ENCODE data around the gene ADIPOQ.
"Not testable (repeated sequence)": the region's sequence is repeated elsewhere in the genome, so short reads cannot be mapped to it uniquely, and the experiment has no call there.

The ADIPOQ gene

DNA sequence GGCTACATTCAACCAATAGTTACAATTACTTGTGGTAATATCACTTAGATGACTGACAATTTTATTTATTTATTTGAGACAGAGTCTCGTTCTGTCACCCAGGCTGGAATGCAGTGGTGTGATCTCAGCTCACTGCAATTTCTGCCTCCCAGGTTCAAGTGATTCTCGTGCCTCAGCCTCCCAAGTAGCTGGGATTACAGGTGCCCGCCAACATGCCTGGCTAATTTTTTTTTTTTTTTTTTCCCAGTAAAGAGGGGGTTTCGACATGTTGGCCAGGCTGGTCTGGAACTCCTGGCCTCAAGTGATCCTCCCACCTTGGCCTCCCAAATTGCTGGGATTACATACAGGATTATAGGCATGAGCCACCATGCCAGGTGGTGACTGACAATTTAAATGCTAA is 39.1 kb upstream of the ADIPOQ start:
- H3K4ac ChIP-seq (ENCODE audit: low read length); H3K9me3 ChIP-seq (replicated peaks in 1 of 2; ENCODE audit: control insufficient read depth in 2 of 2, insufficient read depth in 1 of 2, low read depth in 1 of 2, low read length in 2 of 2); H2AFZ ChIP-seq (ENCODE audit: low read length); H3K4me3 ChIP-seq (ENCODE audit: low read length in 2 of 2); H3K14ac ChIP-seq (ENCODE audit: low read length); H3K27ac ChIP-seq (replicated peaks; ENCODE audit: low read length); H4K8ac ChIP-seq (ENCODE audit: low read depth, low read length); H3K23ac ChIP-seq (ENCODE audit: low read depth, low read length, poor library complexity); H2BK12ac ChIP-seq (ENCODE audit: low read length); H3K9ac ChIP-seq (ENCODE audit: low read depth, low read length, poor library complexity); H2BK15ac ChIP-seq (ENCODE audit: low read length); H2BK120ac ChIP-seq (ENCODE audit: low read depth, low read length); DNase-seq (ENCODE audit: low spot score); H2BK5ac ChIP-seq (ENCODE audit: low read length); H3K4me1 ChIP-seq (ENCODE audit: control insufficient read depth in 2 of 2, insufficient read depth in 1 of 2, low read depth in 1 of 2, low read length in 2 of 2); H3K79me1 ChIP-seq (ENCODE audit: low read depth, low read length); H3K18ac ChIP-seq (ENCODE audit: low read length); H3K27me3 ChIP-seq (ENCODE audit: control insufficient read depth in 3 of 3, insufficient read depth in 3 of 3, low read depth in 1 of 3, low read length in 3 of 3); H4K91ac ChIP-seq (ENCODE audit: low read depth, low read length, poor library complexity); H3K4me2 ChIP-seq (ENCODE audit: insufficient read depth, low read length, poor library complexity, severe bottlenecking); H2AK5ac ChIP-seq (ENCODE audit: low read depth, low read length): not testable (repeated sequence)
- H3K36me3 ChIP-seq (replicated peaks in 1 of 2; ENCODE audit: control insufficient read depth in 2 of 2, insufficient read depth in 2 of 2, low read length in 2 of 2), result peaks cover 15 to 70% of the 10 kb centered on the region in 2 donors
- WGBS, 2 donors (ENCODE audit: extremely low coverage in 2 of 2, insufficient read length in 2 of 2, insufficient replicate concordance in 1 of 2), result no CpG with 5 or more reads among the region's 4 CpGs

DNA sequence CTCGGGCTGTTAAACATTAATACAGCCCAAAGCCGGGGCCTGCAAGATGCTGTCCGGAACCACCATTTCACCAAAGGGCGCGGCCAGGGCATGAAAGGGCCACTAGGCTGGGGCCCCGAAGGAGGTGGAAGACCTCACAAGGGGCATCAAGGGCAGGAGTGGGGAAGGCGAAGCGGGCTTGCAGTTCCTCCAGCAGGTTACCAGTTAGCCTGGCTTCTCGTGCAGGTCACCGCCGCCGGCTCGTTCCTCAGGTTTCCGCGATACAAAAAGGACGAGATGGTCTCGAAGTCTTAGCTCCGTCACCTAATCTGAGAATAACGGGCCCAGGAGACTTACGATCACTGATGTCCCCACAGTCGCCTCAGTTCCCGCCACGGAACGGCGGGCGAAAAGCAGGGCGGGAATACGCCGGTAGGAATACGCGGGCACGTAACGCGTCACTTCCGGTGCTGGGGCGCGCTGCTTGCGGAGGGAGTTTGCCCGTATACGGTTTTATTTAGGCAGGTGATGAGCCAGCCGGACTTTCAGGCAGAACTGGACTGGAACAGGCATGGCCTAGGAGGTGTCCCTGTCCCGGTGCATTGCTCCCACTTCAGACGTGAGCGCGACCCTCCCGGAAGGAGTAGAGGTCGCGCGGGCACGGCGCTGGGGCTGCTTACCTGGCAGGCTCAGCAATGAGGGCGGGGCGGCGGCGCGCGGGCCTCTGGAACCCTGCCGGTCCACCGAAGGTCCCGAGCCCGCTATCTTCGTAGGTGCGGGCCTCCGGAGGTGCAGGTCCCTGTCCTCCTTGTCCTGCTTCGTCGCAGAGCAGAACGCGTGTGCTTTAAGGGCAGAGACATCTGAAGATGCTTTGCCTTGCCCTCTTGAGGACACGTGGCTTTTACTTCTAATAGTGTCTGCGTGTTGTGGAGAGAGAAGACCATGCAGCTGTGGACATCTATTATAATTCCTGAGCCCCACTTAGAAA is 36.1 kb upstream of the ADIPOQ start, which contains the start of gene RFC4:
RFC4 (minus strand) TSS at position 394 of the 967 bp plus-strand sequence. CDS start 1,769 bp downstream, outside the sequence.
- H3K14ac ChIP-seq (ENCODE audit: low read length), result peak within 1 kb of the TSS; percentile 98
- peaks cover 4% of the 10 kb centered on the region for H3K79me1 ChIP-seq (ENCODE audit: low read depth, low read length)
- H2BK5ac ChIP-seq (ENCODE audit: low read length), result peak within 1 kb of the TSS; percentile 30
- peak within 1 kb of the TSS; percentile 86 for H3K27ac ChIP-seq (replicated peaks; ENCODE audit: low read length)
- peaks cover 6 to 7% of the 10 kb centered on the region in 2 donors for H3K4me1 ChIP-seq (ENCODE audit: control insufficient read depth in 2 of 2, insufficient read depth in 1 of 2, low read depth in 1 of 2, low read length in 2 of 2)
- peak within 1 kb of the TSS; percentile 80 for H3K4me2 ChIP-seq (ENCODE audit: insufficient read depth, low read length, poor library complexity, severe bottlenecking)
- peak; percentile 61 for DNase-seq (ENCODE audit: low spot score)
- H3K4ac ChIP-seq (ENCODE audit: low read length), result peak within 1 kb of the TSS; percentile 13
- no peak within 1 kb of the TSS for H2BK12ac ChIP-seq (ENCODE audit: low read length)
- H4K8ac ChIP-seq (ENCODE audit: low read depth, low read length), result peak within 1 kb of the TSS; percentile 84
- no peak within 1 kb of the TSS for H2AK5ac ChIP-seq (ENCODE audit: low read depth, low read length)
- H3K9ac ChIP-seq (ENCODE audit: low read depth, low read length, poor library complexity), result peak within 1 kb of the TSS; percentile 95
- peaks cover 0 to 3% (median 0%) of the 10 kb centered on the region in 3 experiments for H3K27me3 ChIP-seq (ENCODE audit: control insufficient read depth in 3 of 3, insufficient read depth in 3 of 3, low read depth in 1 of 3, low read length in 3 of 3)
- H2BK15ac ChIP-seq (ENCODE audit: low read length), result no peak within 1 kb of the TSS
- peak within 1 kb of the TSS; percentile 99 for H2AFZ ChIP-seq (ENCODE audit: low read length)
- H3K36me3 ChIP-seq (replicated peaks in 1 of 2; ENCODE audit: control insufficient read depth in 2 of 2, insufficient read depth in 2 of 2, low read length in 2 of 2), result peaks cover 8 to 41% of the 10 kb centered on the region in 2 donors
- no CpG with 5 or more reads among the region's 70 CpGs for WGBS, 2 donors (ENCODE audit: extremely low coverage in 2 of 2, insufficient read length in 2 of 2, insufficient replicate concordance in 1 of 2)
- H3K4me3 ChIP-seq (ENCODE audit: low read length in 2 of 2), result peak within 1 kb of the TSS; percentile 90 to 99
- no peak within 1 kb of the TSS for H4K91ac ChIP-seq (ENCODE audit: low read depth, low read length, poor library complexity)
- H3K18ac ChIP-seq (ENCODE audit: low read length), result peak within 1 kb of the TSS; percentile 96
- no peak within 1 kb of the TSS for H2BK120ac ChIP-seq (ENCODE audit: low read depth, low read length)
- H3K9me3 ChIP-seq (replicated peaks in 1 of 2; ENCODE audit: control insufficient read depth in 2 of 2, insufficient read depth in 1 of 2, low read depth in 1 of 2, low read length in 2 of 2), result peaks cover 0 to 2% of the 10 kb centered on the region in 2 donors
- H3K23ac ChIP-seq (ENCODE audit: low read depth, low read length, poor library complexity), result peak within 1 kb of the TSS; percentile 86

DNA sequence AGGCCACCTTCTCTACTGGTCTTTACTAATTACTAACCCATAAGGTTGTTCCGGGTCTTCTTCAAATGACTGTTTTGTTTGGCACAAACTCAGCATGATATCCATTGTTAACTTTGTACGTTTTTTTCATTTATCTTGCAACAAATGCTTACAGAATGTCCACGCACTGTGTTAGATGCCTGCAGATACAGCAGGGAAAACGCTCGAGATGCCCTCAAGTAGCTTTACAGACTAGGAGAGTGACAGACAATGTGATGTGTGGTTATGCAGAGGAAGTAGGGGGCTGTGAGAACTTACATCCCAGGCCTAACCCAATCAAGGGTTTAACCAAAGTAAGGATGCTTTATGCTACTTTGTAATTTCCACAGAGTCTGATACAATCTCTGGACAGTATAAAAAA is 35.3 kb upstream of the ADIPOQ start:
- Histone ChIP-seq H3K9ac (ENCODE audit: low read depth, low read length, poor library complexity) (no peak overlapping the region), H4K8ac (ENCODE audit: low read depth, low read length) (no peak overlapping the region), H2BK5ac (ENCODE audit: low read length) (no peak overlapping the region), H3K9me3 (replicated peaks in 1 of 2; ENCODE audit: control insufficient read depth in 2 of 2, insufficient read depth in 1 of 2, low read depth in 1 of 2, low read length in 2 of 2) (peaks cover 0 to 2% of the 10 kb centered on the region in 2 donors), H2AK5ac (ENCODE audit: low read depth, low read length) (no peak overlapping the region), H3K4me2 (ENCODE audit: insufficient read depth, low read length, poor library complexity, severe bottlenecking) (peak overlapping the region; percentile 80), H2AFZ (ENCODE audit: low read length) (peak overlapping the region; percentile 99), H2BK15ac (ENCODE audit: low read length) (no peak overlapping the region), H3K14ac (ENCODE audit: low read length) (no peak overlapping the region), H3K4me3 (ENCODE audit: low read length in 2 of 2) (peak overlapping the region in 1 of 2 donors; percentile 99), H3K4me1 (ENCODE audit: control insufficient read depth in 2 of 2, insufficient read depth in 1 of 2, low read depth in 1 of 2, low read length in 2 of 2) (peaks cover 6 to 7% of the 10 kb centered on the region in 2 donors), H3K36me3 (replicated peaks in 1 of 2; ENCODE audit: control insufficient read depth in 2 of 2, insufficient read depth in 2 of 2, low read length in 2 of 2) (peaks cover 8 to 32% of the 10 kb centered on the region in 2 donors), H3K79me1 (ENCODE audit: low read depth, low read length) (peaks cover 4% of the 10 kb centered on the region), H4K91ac (ENCODE audit: low read depth, low read length, poor library complexity) (no peak overlapping the region), H3K18ac (ENCODE audit: low read length) (no peak overlapping the region), H3K4ac (ENCODE audit: low read length) (no peak overlapping the region), H3K27ac (replicated peaks; ENCODE audit: low read length) (peak overlapping the region; percentile 7), H2BK120ac (ENCODE audit: low read depth, low read length) (no peak overlapping the region), H2BK12ac (ENCODE audit: low read length) (no peak overlapping the region), H3K23ac (ENCODE audit: low read depth, low read length, poor library complexity) (no peak overlapping the region), H3K27me3 (ENCODE audit: control insufficient read depth in 3 of 3, insufficient read depth in 3 of 3, low read depth in 1 of 3, low read length in 3 of 3) (peaks cover 0 to 3% (median 0%) of the 10 kb centered on the region in 3 experiments)
- DNase-seq (ENCODE audit: low spot score), result no peak
- no CpG with 5 or more reads among the region's 5 CpGs for WGBS, 2 donors (ENCODE audit: extremely low coverage in 2 of 2, insufficient read length in 2 of 2, insufficient replicate concordance in 1 of 2)

DNA sequence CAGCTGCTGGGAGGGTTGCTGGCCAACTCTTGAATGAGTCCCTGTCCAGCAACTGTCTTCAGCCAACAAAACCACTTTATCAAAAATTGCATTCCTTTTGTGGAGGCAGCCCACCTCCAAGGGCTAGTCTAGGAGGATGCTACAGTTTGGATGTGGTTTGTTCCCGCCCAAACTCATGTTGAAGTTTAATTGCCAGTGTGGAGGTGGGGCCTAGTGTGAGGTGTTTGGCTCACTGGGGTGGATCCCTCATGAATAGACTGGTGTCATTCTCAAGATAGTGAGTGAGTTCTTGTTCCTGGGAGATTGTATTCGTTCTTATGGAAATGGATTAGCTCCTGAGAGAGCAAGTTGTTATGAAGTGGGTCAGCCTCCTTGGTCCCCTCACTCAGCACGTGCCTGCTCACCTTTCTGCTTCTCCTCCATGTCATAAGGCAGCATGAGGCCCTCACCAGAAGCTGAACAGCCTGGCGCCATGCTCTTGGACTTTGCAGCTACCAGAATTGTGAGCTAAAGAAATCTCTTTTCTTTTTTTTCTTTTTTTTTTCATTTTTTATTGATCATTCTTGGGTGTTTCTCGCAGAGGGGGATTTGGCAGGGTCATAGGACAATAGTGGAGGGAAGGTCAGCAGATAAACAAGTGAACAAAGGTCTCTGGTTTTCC is 32.0 kb upstream of the ADIPOQ start:
- no peak overlapping the region for H3K4ac ChIP-seq (ENCODE audit: low read length)
- H3K9ac ChIP-seq (ENCODE audit: low read depth, low read length, poor library complexity), result no peak overlapping the region
- peaks cover 0 to 2% of the 10 kb centered on the region in 2 donors for H3K9me3 ChIP-seq (replicated peaks in 1 of 2; ENCODE audit: control insufficient read depth in 2 of 2, insufficient read depth in 1 of 2, low read depth in 1 of 2, low read length in 2 of 2)
- H3K27ac ChIP-seq (replicated peaks; ENCODE audit: low read length), result no peak overlapping the region
- H2AK5ac ChIP-seq (ENCODE audit: low read depth, low read length), result no peak overlapping the region
- no peak overlapping the region for H3K4me2 ChIP-seq (ENCODE audit: insufficient read depth, low read length, poor library complexity, severe bottlenecking)
- H3K4me1 ChIP-seq (ENCODE audit: control insufficient read depth in 2 of 2, insufficient read depth in 1 of 2, low read depth in 1 of 2, low read length in 2 of 2), result peaks cover 3 to 4% of the 10 kb centered on the region in 2 donors
- no peak overlapping the region for H3K18ac ChIP-seq (ENCODE audit: low read length)
- no peak overlapping the region for H3K14ac ChIP-seq (ENCODE audit: low read length)
- H2BK120ac ChIP-seq (ENCODE audit: low read depth, low read length), result no peak overlapping the region
- H3K4me3 ChIP-seq (ENCODE audit: low read length in 2 of 2), result no peak overlapping the region
- H3K23ac ChIP-seq (ENCODE audit: low read depth, low read length, poor library complexity), result no peak overlapping the region
- H2AFZ ChIP-seq (ENCODE audit: low read length), result no peak overlapping the region
- DNase-seq (ENCODE audit: low spot score), result no peak
- H2BK12ac ChIP-seq (ENCODE audit: low read length), result no peak overlapping the region
- H4K91ac ChIP-seq (ENCODE audit: low read depth, low read length, poor library complexity), result no peak overlapping the region
- peaks cover 0 to 3% (median 0%) of the 10 kb centered on the region in 3 experiments for H3K27me3 ChIP-seq (ENCODE audit: control insufficient read depth in 3 of 3, insufficient read depth in 3 of 3, low read depth in 1 of 3, low read length in 3 of 3)
- no peaks in the 10 kb centered on the region for H3K79me1 ChIP-seq (ENCODE audit: low read depth, low read length)
- H3K36me3 ChIP-seq (replicated peaks in 1 of 2; ENCODE audit: control insufficient read depth in 2 of 2, insufficient read depth in 2 of 2, low read length in 2 of 2), result no peaks in the 10 kb centered on the region
- WGBS, 2 donors (ENCODE audit: extremely low coverage in 2 of 2, insufficient read length in 2 of 2, insufficient replicate concordance in 1 of 2), result no CpG with 5 or more reads among the region's 5 CpGs
- no peak overlapping the region for H4K8ac ChIP-seq (ENCODE audit: low read depth, low read length)
- H2BK5ac ChIP-seq (ENCODE audit: low read length), result no peak overlapping the region
- H2BK15ac ChIP-seq (ENCODE audit: low read length), result no peak overlapping the region

Measured in neuronal stem cell (in vitro differentiated cells).